ENCODE data around the gene GCNT2.
"Not testable (repeated sequence)": the region's sequence is repeated elsewhere in the genome, so short reads cannot be mapped to it uniquely, and the experiment has no call there.

Gene GCNT2

DNA sequence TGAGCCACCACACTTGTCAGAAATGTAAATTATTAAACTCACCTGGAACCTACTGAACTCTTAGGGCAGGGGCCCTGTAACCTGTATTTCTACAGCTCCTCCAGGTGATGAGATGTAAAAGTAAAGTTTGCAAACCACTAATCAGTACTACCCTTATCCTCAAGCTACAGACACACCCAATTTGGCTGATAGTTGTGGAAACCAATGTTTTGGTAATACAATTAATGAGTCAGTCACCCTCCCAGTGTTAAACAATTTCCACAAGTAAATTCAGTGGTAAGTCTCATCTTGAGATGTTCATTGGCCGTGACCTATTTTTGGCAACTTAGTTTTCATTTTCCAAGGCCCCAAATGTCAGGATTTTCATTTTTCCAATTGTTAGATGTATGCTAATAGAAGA lies 29.6 kb downstream of the GCNT2 start:
- no peak for DNase-seq

- DNase-seq: no peak
Measured at GRCh38 chr6:10552270-10552810, 31.2 kb downstream of the GCNT2 start.

GRCh38 chr6:10553871-10554270 lies 32.7 kb downstream of the GCNT2 start:
- no peak for DNase-seq

GRCh38 chr6:10554826-10555225 lies 33.7 kb downstream of the GCNT2 start:
- no peak for DNase-seq

GRCh38 chr6:10555625-10556309 lies 34.6 kb downstream of the GCNT2 start:
- peak; percentile 45 to 55 for DNase-seq

- DNase-seq: no peak
Measured at GRCh38 chr6:10556589-10556988, 35.4 kb downstream of the GCNT2 start.

DNA sequence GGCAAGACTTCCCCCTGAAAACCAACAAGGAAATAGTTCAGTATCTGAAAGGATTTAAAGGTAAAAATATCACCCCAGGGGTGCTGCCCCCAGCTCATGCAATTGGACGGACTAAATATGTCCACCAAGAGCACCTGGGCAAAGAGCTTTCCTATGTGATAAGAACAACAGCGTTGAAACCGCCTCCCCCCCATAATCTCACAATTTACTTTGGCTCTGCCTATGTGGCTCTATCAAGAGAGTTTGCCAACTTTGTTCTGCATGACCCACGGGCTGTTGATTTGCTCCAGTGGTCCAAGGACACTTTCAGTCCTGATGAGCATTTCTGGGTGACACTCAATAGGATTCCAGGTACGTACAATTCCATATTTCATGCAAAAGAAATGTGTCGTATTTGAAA lies 35.8 kb downstream of the GCNT2 start:
- DNase-seq: no peak

- no peak for DNase-seq
Measured at GRCh38 chr6:10557913-10558312, 36.8 kb downstream of the GCNT2 start.

DNA sequence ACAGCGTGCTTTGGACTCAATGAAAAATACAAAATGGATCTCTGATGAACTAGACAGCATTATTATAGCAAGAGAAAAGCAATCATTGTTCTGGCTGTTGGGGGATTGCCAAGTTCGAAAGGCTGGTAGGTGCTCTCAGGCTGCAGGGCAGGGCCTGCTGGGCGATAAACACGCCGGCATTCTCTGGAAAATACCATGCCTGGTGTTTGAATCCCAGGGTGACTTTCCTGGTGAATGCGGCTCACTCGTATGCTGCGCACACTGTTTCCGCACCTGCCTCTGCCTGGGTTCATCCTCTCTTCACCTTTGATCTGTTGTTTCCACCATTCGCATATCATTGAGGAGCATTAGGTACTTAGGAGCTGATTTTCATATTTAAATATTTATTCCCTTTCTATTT lies 37.4 kb downstream of the GCNT2 start:
- peak in 1 of 2 experiments; percentile 18 for DNase-seq

DNA sequence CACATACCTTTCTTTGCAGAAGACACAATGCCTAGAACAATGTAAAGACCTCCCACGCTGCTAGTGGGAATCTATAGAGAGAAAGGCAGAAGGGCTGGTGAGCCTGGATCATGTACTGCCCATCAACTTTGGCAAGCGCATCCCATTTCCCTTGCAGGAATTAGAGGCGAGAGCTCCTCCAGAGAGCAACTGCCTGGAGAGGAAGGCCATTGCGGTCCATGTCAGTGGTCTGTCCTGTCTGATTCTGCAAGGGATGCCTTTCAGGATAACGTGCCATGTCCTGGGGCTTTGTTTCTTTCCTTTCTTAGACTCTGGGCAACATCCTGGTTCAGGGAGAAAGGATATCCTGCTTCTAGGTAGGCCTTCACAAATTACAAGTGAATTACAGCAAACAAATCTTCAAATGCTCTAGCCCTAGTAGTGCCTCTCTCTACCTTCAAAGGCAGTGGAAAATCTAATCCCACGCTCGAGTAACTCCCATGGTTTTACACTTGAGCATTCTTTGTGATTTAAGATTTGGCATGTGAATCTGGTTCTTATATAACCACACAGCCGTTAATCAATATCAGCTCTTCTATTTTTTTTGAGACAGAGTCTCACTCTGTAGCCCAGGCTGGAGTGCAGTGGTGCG lies 38.5 kb downstream of the GCNT2 start:
- DNase-seq: no peak

GRCh38 chr6:10561611-10562199 lies 40.6 kb downstream of the GCNT2 start:
- no peak for DNase-seq

DNA sequence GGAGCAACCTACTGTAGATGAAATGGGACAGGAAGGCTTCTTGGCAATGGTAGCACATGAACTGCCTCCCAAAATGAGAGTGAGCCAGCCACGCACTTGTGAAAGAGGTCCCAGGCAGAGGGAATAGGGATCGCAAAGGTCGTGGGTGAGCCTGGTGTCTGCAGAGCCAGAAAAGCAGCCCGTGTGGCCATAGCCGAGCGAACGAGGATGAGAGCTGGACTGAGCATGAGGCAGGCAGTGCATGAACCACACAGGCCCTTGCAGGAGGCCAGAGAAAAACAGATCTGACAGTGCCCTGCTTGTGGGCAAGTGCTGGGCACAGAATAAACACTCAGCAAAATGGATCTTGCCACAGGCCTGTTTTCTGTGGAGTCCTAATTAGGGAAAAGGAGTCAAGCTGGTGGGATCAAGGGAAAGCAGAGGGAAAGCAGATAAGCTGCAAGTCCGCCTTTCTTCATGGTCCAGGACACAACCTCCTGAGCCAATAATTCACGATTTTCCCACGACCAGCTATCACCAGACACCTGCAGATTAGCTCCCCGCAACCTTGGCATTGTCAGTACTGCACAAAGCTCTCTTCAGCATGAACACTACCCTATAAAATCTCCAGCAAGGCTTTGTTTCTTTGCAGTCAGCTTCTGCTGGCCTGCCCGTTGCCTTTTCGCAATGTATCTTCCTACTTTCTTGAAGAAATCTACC lies 44.0 kb downstream of the GCNT2 start:
- DNase-seq: no peak

DNA sequence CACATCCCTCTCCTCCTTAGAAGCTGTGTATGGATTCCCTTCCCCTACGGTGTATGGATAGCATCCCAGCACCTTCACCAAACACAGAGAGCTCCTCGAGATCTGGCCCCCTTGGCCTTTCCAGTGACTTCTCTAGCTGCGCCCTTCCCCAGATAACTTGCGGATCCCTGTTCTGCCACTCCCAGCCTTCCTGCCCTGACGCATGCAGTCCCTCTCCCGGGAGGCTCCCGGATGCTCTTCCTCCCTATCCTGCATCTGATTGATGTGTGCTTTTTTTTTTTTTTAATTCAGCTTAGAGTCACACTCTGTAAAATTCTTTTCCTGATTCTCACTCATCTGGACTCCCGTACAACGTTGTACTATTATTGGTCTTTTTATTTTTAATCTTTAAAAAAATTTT lies 44.8 kb downstream of the GCNT2 start:
- DNase-seq: no peak

DNA sequence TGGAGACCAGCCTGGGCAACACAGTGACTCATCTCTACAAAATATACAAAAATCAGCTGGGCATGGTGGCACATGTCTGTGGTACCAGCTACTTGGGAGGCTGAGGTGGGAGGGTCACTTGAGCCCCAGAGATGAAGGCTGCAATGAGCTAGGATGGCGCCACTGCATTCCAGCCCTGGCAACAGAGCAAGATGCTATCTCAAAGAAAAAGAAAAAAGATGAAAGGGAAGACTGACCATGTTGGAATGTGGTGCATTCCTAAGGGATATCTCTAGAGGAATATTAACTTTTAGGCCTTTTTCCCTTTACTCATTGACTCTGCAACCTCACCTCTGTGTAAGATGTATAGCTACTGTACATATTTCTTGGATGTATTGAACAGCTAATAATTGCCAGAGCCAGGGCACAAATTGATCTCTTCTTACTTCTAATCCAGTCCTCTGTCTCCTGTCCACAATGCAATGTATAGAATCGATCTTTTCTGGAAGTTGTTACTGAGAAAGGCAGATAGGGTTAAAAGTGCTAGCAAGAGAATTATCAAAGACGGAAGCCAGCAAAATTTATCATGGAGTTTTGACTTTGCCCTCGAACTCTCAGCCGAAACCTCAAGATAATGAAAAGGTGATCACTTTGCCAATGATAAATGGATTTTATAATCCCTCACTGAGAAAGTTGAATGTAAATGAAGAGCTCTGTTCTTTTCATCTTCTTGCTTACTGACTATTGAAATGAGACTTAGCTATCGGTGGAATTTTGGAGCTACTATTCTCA lies 46.3 kb downstream of the GCNT2 start:
- no peak for DNase-seq

- DNase-seq: no peak
Measured at GRCh38 chr6:10569392-10570127, 48.4 kb downstream of the GCNT2 start.

DNA sequence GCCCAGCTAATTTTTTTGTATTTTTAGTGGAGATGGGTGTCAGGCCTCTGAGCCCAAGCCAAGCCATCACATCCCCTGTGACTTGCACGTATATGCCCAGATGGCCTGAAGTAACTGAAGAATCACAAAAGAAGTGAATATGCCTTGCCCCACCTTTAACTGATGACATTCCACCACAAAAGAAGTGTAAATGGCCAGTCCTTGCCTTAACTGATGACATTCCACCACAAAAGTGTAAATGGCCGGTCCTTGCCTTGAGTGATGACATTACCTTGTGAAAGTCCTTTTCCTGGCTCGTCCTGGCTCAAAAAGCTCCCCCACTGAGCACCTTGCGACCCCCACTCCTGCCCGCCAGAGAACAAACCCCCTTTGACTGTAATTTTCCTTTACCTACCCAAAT lies 54.4 kb downstream of the GCNT2 start:
- DNase-seq: not testable (repeated sequence)

DNA sequence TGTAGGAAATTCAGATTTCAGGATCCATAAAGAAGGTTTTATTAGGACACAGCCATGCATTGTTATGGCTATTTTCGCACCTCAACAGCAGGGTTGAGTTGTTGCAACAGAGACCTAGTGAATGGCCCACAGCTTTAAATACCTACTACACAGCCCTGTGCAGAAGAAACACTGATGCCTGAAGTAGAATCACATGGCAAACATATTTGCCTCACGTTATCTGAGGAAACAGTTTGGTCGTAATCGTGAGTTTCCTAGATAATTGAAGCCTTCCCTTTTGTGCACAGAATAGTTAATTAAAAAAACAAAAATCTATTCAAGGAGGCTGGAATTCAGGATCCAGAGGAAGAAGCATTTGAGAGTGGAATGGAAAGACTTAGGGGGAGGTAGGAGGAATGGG lies 55.1 kb downstream of the GCNT2 start:
- no peak for DNase-seq

DNA sequence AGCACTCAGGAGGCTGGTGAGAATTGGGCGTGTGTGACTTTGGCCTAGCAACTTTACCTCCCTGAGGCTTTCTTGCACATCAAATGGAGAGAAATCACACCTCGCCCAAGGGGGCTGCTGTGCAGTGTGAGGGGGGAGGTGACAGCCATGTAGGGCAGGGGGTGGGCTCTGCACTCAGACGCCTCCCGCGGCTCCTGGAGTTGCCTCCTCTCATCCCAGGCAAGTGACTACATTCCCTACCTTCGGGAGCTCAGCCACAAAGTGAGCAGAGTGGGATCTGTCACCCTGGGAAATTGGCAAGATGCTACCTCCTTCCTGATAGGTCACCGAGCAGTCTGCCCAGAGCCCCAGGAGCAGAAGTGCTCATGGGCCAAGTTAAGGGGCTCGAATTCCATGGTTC lies 56.0 kb downstream of the GCNT2 start:
- DNase-seq: no peak

DNA sequence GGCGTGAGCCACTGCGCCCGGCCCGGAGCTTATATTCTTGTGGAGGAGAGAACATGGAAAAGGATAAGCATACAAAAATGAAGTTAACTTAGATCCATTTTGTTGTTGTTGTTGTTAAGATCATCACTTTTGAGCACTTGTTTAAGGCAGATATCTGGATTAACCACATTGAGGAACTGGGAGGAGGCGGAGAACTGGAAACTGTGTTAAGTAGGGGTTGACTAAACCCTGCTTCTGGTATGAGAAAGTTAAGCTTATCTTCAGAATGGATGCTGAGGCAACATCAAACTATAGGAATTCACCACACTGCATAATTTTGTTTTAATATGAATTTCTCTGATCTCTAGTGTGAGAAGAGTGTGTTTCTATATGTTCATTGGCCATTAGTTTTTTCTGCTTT lies 57.6 kb downstream of the GCNT2 start:
- DNase-seq: no peak

GRCh38 chr6:10579803-10580202 lies 58.7 kb downstream of the GCNT2 start:
- DNase-seq: no peak

DNA sequence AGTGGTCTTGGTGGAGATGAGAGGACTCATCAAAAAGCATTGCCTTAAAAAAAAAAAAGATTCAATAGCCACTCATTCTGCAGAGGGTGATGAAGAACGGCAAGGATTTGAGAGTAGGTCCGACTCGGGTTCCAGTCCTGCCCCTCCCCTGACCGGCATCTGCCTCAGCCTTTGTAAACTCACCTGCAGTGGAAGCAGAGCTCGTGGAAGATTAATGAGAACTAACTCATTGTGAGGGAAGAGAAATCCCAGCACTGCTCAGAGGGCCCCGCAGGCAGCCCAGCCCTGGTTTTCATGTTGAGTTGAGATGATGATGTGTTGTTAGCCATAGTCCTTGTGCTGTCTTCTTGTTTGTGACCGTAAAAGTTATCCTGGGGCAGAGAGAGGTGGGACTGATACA lies 59.4 kb downstream of the GCNT2 start:
- no peak for DNase-seq

- not testable (repeated sequence) for DNase-seq
Measured at GRCh38 chr6:10581402-10581801, 60.3 kb downstream of the GCNT2 start.

Measured in NCI-H1930 (cell line).